Neural crest cell (in vitro differentiated cells): Measurements from ENCODE around the gene COL18A1. TPM values are rescaled to one million over a fixed set of nuclear protein-coding genes. Genes with fewer than 3 reads are reported as not detected.

ENCODE experiments used
- DNase-seq: peaks from one replicate; pipeline ENCODE4 v3.0.0; 2021; ENCODE audit warnings: low read depth, mixed read lengths, low spot score
- H3K27ac Mint-ChIP-seq: one replicate; pipeline ENCODE4 v1.8.0; 2021; ENCODE audit warnings: mild to moderate bottlenecking, mixed read lengths; ENCODE audit not compliant: unreplicated experiment
- H3K27me3 Mint-ChIP-seq: 2 replicates; pipeline ENCODE4 v1.8.0; 2021; ENCODE audit warnings: low read depth, mild to moderate bottlenecking, mixed read lengths
- H3K36me3 Mint-ChIP-seq: 2 replicates; pipeline ENCODE4 v1.8.0; 2021; ENCODE audit warnings: low read depth, mild to moderate bottlenecking, mixed read lengths
- H3K4me1 Mint-ChIP-seq: 2 replicates; pipeline ENCODE4 v1.8.0; 2021; ENCODE audit warnings: mixed read lengths
- H3K4me3 Mint-ChIP-seq: one replicate; pipeline ENCODE4 v1.8.0; 2021; ENCODE audit warnings: mild to moderate bottlenecking, mixed read lengths
- H3K9me3 Mint-ChIP-seq: 2 replicates; pipeline ENCODE4 v1.8.0; 2021; ENCODE audit warnings: mixed read lengths
- CTCF ChIP-seq: fragments of 200-600 bp; sonication (generic); conservative IDR thresholded peaks from 2 replicates; pipeline ENCODE4 v1.5.0; 2021; ENCODE audit warnings: antibody characterized with exemption, mild to moderate bottlenecking
- total RNA-seq: library from RNA; stranded (reverse); gene quantifications from 2 replicates; pipeline ENCODE4 v1.2.1, GENCODE V29; 2021

COL18A1 gene
- total RNA-seq, 1 donor from 2014 or later, result 19.2 TPM

GRCh38 chr21:45543710-45544448 lies 138.9 kb downstream of the COL18A1 start:
- Mint-ChIP-seq H3K9me3 (no peaks in the 10 kb centered on the region), H3K27ac (no peak overlapping the region), H3K36me3 (no peaks in the 10 kb centered on the region), H3K4me1 (peaks cover 11% of the 10 kb centered on the region), H3K27me3 (peaks cover 5% of the 10 kb centered on the region), H3K4me3 (peak overlapping the region; percentile 80)
- no peak for DNase-seq
- no peak for TF ChIP-seq CTCF

GRCh38 chr21:45544449-45545235 lies 139.7 kb downstream of the COL18A1 start:
- Mint-ChIP-seq H3K36me3 (no peaks in the 10 kb centered on the region), H3K27me3 (peaks cover 5% of the 10 kb centered on the region)
- no peak for DNase-seq

GRCh38 chr21:45545236-45545570 lies 140.2 kb downstream of the COL18A1 start:
- Mint-ChIP-seq H3K36me3 (no peaks in the 10 kb centered on the region), H3K27ac (no peak overlapping the region), H3K9me3 (no peaks in the 10 kb centered on the region), H3K4me3 (peak overlapping the region; percentile 21), H3K27me3 (peaks cover 5% of the 10 kb centered on the region), H3K4me1 (peaks cover 11% of the 10 kb centered on the region)
- DNase-seq, result no peak
- TF ChIP-seq CTCF, result no peak

More at GRCh38 chr21:45544449-45545235, 139.7 kb downstream of the COL18A1 start:
- peak overlapping the region; percentile 64 for H3K4me3 Mint-ChIP-seq
- no peak for TF ChIP-seq CTCF
- no peak overlapping the region for H3K27ac Mint-ChIP-seq
- H3K4me1 Mint-ChIP-seq, result peaks cover 11% of the 10 kb centered on the region
- no peaks in the 10 kb centered on the region for H3K9me3 Mint-ChIP-seq

GRCh38 chr21:45545691-45546531 lies 140.9 kb downstream of the COL18A1 start:
- H3K4me1 Mint-ChIP-seq, result peaks cover 11% of the 10 kb centered on the region
- peak overlapping the region; percentile 21 for H3K4me3 Mint-ChIP-seq
- no peaks in the 10 kb centered on the region for H3K36me3 Mint-ChIP-seq
- no peak overlapping the region for H3K27ac Mint-ChIP-seq
- no peak for DNase-seq
- H3K27me3 Mint-ChIP-seq, result peaks cover 5% of the 10 kb centered on the region
- H3K9me3 Mint-ChIP-seq, result no peaks in the 10 kb centered on the region
- TF ChIP-seq CTCF, result no peak
